PC-3 (cell line): Measurements from ENCODE around the gene MYL11.
"Not testable (repeated sequence)": the region's sequence is repeated elsewhere in the genome, so short reads cannot be mapped to it uniquely, and the experiment has no call there.

Experiments used
- EZH2 ChIP-seq: fragments of 300-600 bp; sonication (generic); IDR thresholded peaks from one replicate; pipeline ENCODE4 v1.6.1; 2017; ENCODE audit warnings: antibody characterized with exemption, mild to moderate bottlenecking, low read length; ENCODE audit not compliant: unreplicated experiment
- TF ChIP-seq, protein P1 (sequence below): fragments of 300-600 bp; sonication (generic); conservative IDR thresholded peaks from 2 replicates; pipeline ENCODE4 v1.5.1; 2017; ENCODE audit warnings: antibody characterized with exemption, low read depth, mild to moderate bottlenecking, low read length

GRCh38 chr16:30337964-30338357 lies 36.6 kb upstream of the MYL11 start:
- TF ChIP-seq, protein P1, sequence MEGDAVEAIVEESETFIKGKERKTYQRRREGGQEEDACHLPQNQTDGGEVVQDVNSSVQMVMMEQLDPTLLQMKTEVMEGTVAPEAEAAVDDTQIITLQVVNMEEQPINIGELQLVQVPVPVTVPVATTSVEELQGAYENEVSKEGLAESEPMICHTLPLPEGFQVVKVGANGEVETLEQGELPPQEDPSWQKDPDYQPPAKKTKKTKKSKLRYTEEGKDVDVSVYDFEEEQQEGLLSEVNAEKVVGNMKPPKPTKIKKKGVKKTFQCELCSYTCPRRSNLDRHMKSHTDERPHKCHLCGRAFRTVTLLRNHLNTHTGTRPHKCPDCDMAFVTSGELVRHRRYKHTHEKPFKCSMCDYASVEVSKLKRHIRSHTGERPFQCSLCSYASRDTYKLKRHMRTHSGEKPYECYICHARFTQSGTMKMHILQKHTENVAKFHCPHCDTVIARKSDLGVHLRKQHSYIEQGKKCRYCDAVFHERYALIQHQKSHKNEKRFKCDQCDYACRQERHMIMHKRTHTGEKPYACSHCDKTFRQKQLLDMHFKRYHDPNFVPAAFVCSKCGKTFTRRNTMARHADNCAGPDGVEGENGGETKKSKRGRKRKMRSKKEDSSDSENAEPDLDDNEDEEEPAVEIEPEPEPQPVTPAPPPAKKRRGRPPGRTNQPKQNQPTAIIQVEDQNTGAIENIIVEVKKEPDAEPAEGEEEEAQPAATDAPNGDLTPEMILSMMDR: not testable (repeated sequence)
- not testable (repeated sequence) for TF ChIP-seq EZH2
